ENCODE data around the gene ENDOV. TPM values are rescaled to one million over a fixed set of nuclear protein-coding genes. Genes with fewer than 3 reads are reported as not detected.

Gene ENDOV
- total and polyA plus RNA-seq, 8 donors, result 2.3 to 122 (median 13.2) TPM

DNA sequence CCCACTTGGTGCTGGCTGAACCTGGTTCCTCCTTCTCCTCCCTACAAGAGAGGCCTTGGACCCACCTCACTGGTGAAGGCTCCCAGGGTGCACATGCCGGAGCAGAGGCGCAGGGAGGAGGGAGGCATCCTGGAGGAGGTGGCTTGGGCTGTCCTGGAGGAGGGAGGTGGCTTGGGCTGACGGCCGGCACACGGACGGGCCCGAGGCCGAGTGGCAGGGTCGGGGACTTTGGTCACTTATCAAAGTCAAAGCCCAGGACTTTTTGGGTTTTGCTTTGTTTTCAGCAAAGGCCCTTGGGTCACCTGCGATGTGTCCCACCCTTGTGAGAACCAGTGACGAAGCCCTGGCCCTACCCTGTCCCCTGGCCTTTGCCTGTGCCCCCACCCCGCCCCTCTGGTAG is 28.5 kb downstream of the ENDOV start:
- no peak for TF ChIP-seq POLR2AphosphoS5 (IDR thresholded peaks at IDR 0.05)
- TF ChIP-seq, protein P1, sequence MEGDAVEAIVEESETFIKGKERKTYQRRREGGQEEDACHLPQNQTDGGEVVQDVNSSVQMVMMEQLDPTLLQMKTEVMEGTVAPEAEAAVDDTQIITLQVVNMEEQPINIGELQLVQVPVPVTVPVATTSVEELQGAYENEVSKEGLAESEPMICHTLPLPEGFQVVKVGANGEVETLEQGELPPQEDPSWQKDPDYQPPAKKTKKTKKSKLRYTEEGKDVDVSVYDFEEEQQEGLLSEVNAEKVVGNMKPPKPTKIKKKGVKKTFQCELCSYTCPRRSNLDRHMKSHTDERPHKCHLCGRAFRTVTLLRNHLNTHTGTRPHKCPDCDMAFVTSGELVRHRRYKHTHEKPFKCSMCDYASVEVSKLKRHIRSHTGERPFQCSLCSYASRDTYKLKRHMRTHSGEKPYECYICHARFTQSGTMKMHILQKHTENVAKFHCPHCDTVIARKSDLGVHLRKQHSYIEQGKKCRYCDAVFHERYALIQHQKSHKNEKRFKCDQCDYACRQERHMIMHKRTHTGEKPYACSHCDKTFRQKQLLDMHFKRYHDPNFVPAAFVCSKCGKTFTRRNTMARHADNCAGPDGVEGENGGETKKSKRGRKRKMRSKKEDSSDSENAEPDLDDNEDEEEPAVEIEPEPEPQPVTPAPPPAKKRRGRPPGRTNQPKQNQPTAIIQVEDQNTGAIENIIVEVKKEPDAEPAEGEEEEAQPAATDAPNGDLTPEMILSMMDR (IDR thresholded peaks at IDR 0.05), result no peak
- TF ChIP-seq POLR2A (IDR thresholded peaks at IDR 0.05), result no peak
- TF ChIP-seq EP300 (IDR thresholded peaks at IDR 0.05), result no peak
- no peak for DNase-seq
- Histone ChIP-seq H3K36me3 (peaks cover 0 to 3% (median 0%) of the 10 kb centered on the region in 4 donors), H3K27me3 (peaks cover 0 to 27% (median 0%) of the 10 kb centered on the region in 3 donors), H3K4me3 (no peak overlapping the region), H3K9me3 (no peaks in the 10 kb centered on the region), H3K4me1 (no peaks in the 10 kb centered on the region), H3K27ac (no peak overlapping the region)
- 35 to 79% (median 49%) methylated on average over 2 to 12 of the region's 12 CpGs for WGBS, 5 donors
- intact Hi-C loops (cut with DNase I; ENCODE audit: low total_unique reads), result no loop called here

DNA sequence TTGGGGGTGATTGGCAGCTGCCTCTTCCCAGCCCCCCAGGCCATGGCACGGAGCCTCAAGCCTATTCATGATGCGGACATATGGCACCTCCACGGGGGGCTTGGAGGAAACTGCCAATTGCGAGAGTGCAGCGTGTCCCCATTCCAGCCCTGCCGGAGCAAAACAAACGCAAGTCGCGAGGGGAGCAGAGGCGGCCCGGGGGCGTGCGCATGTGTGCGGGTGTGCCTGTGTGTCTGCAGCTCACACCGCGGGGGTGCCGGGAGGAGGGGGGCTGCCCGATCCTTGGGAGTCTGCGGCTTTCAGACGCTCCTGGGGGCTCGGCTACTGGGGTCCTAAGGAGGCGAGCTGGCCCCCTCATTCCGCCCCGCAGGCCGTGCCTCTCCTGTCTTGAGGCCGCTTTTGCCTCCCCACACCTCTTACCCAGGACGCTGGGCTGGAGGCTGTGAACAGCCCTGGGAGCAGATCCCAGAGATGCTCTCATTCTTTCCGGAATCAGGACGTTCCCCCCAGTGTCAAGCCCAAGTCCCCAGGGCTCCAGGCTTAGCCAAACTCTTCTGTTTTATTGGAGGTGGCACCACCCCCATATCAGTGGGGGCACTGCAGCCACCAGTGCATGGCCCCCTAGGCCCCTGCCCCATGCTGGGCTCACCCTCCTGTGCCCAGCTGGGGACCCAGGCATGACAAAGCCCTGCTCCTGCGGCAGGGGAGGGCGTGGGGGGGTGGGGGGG is 29.1 kb downstream of the ENDOV start:
- 30 to 44% (median 37%) methylated on average over 9 to 31 of the region's 31 CpGs for WGBS, 5 donors
- TF ChIP-seq POLR2AphosphoS5 (IDR thresholded peaks at IDR 0.05), result no peak
- no peak for TF ChIP-seq EP300 (IDR thresholded peaks at IDR 0.05)
- TF ChIP-seq, protein P1 (IDR thresholded peaks at IDR 0.05), result no peak
- TF ChIP-seq POLR2A (IDR thresholded peaks at IDR 0.05), result no peak
- intact Hi-C loops (cut with DNase I; ENCODE audit: low total_unique reads), result no loop called here

DNA sequence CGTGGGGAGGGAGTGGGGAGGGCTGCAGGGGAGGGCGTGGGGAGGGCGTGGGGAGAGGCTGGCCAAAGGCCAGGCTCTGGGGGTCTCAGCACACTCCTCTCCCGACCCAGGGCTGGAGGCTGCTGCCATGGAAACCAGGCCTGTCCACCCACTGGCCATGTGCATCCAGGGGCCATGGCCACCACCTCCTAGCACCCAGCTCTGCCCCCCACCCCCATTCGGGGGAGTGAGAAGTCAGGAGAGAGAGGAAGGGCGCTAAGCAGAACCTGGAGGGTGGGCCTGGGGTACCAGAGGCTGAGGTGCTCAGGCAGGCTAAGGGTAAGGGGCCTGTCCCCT is 29.6 kb downstream of the ENDOV start:
- Histone ChIP-seq H3K9me3 (no peaks in the 10 kb centered on the region), H3K27ac (no peak overlapping the region), H3K4me1 (peaks cover 0 to under 1% (median 0%) of the 10 kb centered on the region in 4 donors), H3K36me3 (peaks cover 0 to 3% (median 0%) of the 10 kb centered on the region in 4 donors), H3K27me3 (peaks cover 0 to 27% (median 0%) of the 10 kb centered on the region in 3 donors), H3K4me3 (no peak overlapping the region)
- WGBS, 5 donors, result 43 to 75% (median 66%) methylated on average over 3 to 6 of the region's 6 CpGs
- intact Hi-C loops (cut with DNase I; ENCODE audit: low total_unique reads), result no loop called here
- TF ChIP-seq POLR2A (IDR thresholded peaks at IDR 0.05), result no peak
- TF ChIP-seq, protein P1 (IDR thresholded peaks at IDR 0.05), result no peak
- no peak for TF ChIP-seq EP300 (IDR thresholded peaks at IDR 0.05)
- TF ChIP-seq POLR2AphosphoS5 (IDR thresholded peaks at IDR 0.05), result no peak
- no peak for DNase-seq

More for the DNA sequence above, 29.1 kb downstream of the ENDOV start:
- H3K9me3 ChIP-seq, result no peaks in the 10 kb centered on the region
- H3K4me3 ChIP-seq, result no peak overlapping the region
- no peak overlapping the region for H3K27ac ChIP-seq
- peaks cover 0 to 27% (median 0%) of the 10 kb centered on the region in 3 donors for H3K27me3 ChIP-seq
- DNase-seq, result no peak
- peaks cover 0 to 3% (median 0%) of the 10 kb centered on the region in 4 donors for H3K36me3 ChIP-seq
- H3K4me1 ChIP-seq, result no peaks in the 10 kb centered on the region

DNA sequence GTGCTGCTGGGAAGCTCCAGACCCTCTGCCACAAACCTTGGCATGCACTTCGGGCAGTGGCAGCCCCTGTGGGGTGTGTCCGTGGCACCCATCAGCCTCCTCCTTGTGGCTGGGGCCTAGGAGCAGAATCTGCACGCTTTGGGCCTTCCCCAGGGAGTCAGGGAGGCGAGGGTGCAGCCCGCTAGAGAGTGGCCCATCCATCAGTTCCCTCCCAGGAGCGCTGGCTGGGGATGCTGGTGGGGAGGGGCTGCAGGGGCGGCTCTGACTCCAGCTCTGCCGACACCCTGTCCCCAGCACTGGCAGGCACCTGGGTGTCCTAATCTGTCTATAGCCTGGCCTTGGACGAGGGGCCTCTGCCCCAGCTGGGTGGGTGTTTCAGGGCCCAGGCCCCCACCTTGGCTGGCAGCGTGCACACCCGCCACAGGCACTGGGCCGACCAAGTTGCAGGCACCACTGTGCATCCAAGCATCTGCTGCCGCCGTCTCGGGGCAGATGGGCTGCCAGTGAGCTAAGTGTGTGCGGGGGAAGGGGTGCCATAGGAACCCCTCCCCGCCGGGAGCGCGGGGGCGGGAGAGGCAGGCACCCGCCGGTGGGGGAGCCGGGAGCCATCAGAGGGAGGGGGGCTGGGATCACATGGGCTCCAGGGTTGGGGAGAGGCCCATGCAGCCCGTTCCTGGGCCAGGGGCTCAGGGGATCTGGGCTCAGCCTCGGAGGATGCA is 30.2 kb downstream of the ENDOV start:
- H3K27me3 ChIP-seq, result peaks cover 0 to 27% (median 0%) of the 10 kb centered on the region in 3 donors
- H3K36me3 ChIP-seq, result peaks cover 0 to 3% (median 0%) of the 10 kb centered on the region in 4 donors
- no peaks in the 10 kb centered on the region for H3K9me3 ChIP-seq
- no peak overlapping the region for H3K27ac ChIP-seq
- no peak overlapping the region for H3K4me3 ChIP-seq
- TF ChIP-seq POLR2AphosphoS5 (IDR thresholded peaks at IDR 0.05), result no peak
- TF ChIP-seq POLR2A (IDR thresholded peaks at IDR 0.05), result no peak
- TF ChIP-seq, protein P1 (IDR thresholded peaks at IDR 0.05), result no peak
- TF ChIP-seq EP300 (IDR thresholded peaks at IDR 0.05), result no peak
- DNase-seq, result no peak
- H3K4me1 ChIP-seq, result peaks cover 0 to 7% (median 4%) of the 10 kb centered on the region in 4 donors
- WGBS, 5 donors, result 53 to 69% (median 63%) methylated on average over 3 to 26 of the region's 26 CpGs
- intact Hi-C loops (cut with DNase I; ENCODE audit: low total_unique reads), result no loop called here

All from stomach (tissue), 9 donors.